ENCODE measurements around the gene FBXO38. TPM values are rescaled to one million over a fixed set of nuclear protein-coding genes. Genes with fewer than 3 reads are reported as not detected.

FBXO38 gene
- total and polyA plus RNA-seq, 7 donors: 13.3 to 42.7 (median 31.4) TPM

- TF ChIP-seq, protein P1, sequence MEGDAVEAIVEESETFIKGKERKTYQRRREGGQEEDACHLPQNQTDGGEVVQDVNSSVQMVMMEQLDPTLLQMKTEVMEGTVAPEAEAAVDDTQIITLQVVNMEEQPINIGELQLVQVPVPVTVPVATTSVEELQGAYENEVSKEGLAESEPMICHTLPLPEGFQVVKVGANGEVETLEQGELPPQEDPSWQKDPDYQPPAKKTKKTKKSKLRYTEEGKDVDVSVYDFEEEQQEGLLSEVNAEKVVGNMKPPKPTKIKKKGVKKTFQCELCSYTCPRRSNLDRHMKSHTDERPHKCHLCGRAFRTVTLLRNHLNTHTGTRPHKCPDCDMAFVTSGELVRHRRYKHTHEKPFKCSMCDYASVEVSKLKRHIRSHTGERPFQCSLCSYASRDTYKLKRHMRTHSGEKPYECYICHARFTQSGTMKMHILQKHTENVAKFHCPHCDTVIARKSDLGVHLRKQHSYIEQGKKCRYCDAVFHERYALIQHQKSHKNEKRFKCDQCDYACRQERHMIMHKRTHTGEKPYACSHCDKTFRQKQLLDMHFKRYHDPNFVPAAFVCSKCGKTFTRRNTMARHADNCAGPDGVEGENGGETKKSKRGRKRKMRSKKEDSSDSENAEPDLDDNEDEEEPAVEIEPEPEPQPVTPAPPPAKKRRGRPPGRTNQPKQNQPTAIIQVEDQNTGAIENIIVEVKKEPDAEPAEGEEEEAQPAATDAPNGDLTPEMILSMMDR (IDR thresholded peaks at IDR 0.05): no peak
- peaks cover 5% of the 10 kb centered on the region for H3K4me1 ChIP-seq
These were observed 7.7 kb downstream of the FBXO38 start for GRCh38 chr5:148391422-148391821.

DNA sequence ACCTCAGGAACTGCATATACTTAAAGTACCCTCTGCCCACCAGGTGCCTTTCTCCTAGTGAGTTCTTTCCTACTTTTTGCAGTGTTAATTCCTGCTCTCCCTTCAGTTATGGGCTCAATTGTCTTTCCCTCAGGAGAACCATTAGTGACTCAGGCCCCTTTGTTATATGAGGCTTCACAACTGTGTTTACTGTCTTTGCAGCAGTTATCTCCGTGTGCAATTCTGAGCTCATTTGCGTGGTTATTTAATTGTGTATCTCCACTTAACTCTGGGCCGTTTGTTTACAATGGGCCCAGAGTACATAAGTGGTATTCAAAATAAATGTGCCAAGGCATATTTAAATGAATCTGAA lies 9.6 kb downstream of the FBXO38 start:
- 59 to 64% (median 61%) methylated on average over 3 of the region's 3 CpGs for WGBS, 3 donors
- TF ChIP-seq, protein P1 (IDR thresholded peaks at IDR 0.05): no peak
- no peak for DNase-seq

More at GRCh38 chr5:148391422-148391821, 7.7 kb downstream of the FBXO38 start:
- DNase-seq (no peak), ATAC-seq (no peak)
- Histone ChIP-seq H3K27ac (no peak overlapping the region), H3K36me3 (ENCODE audit: insufficient read depth in 1 of 2, low read depth in 1 of 2) (peaks cover 3 to 24% of the 10 kb centered on the region in 2 donors), H3K4me3 (no peak overlapping the region), H3K27me3 (ENCODE audit: insufficient read depth in 3 of 3, low read length in 2 of 3) (no peaks in the 10 kb centered on the region), H3K9me3 (no peaks in the 10 kb centered on the region)
- 59 to 81% (median 62%) methylated on average over 1 of the region's 1 CpG for WGBS, 3 donors
- intact Hi-C loops (cut with DNase I): no loop called here

GRCh38 chr5:148394587-148395019 lies 10.8 kb downstream of the FBXO38 start:
- Histone ChIP-seq H3K9me3 (no peaks in the 10 kb centered on the region), H3K27me3 (ENCODE audit: insufficient read depth in 3 of 3, low read length in 2 of 3) (no peaks in the 10 kb centered on the region), H3K4me1 (no peaks in the 10 kb centered on the region), H3K4me3 (no peak overlapping the region), H3K36me3 (ENCODE audit: insufficient read depth in 1 of 2, low read depth in 1 of 2) (peaks cover 0 to 41% of the 10 kb centered on the region in 2 donors), H3K27ac (no peak overlapping the region)
- ATAC-seq: no peak
- TF ChIP-seq, protein P1 (IDR thresholded peaks at IDR 0.05): no peak
- WGBS, 3 donors: 62 to 72% (median 65%) methylated on average over 3 of the region's 3 CpGs
- no peak for DNase-seq
- intact Hi-C loops (cut with DNase I): no loop called here

More for the DNA sequence above, 9.6 kb downstream of the FBXO38 start:
- Histone ChIP-seq H3K27me3 (ENCODE audit: insufficient read depth in 3 of 3, low read length in 2 of 3) (no peaks in the 10 kb centered on the region), H3K36me3 (ENCODE audit: insufficient read depth in 1 of 2, low read depth in 1 of 2) (peaks cover 0 to 32% of the 10 kb centered on the region in 2 donors), H3K4me1 (no peaks in the 10 kb centered on the region), H3K4me3 (no peak overlapping the region), H3K27ac (no peak overlapping the region), H3K9me3 (no peaks in the 10 kb centered on the region)
- ATAC-seq: no peak
- intact Hi-C loops (cut with DNase I): no loop called here

DNA sequence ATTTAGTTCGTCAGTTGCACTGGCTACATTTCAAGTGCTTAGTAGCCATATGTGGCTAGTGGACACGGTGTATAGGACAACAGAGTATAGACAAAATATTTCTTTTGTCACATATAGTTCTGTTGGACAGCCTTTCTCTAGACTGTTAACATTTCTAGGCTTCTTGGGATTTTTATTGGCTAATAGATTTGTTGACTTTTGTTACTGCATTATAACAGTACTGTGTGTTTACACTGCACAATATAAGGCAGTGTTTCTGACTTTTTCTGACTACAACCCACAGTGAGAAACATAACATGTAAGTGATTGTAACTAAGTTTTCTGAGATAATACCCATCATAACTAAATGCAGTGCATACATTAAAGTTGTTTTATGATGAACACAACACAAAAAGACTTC lies 11.3 kb downstream of the FBXO38 start:
- Histone ChIP-seq H3K4me1 (no peaks in the 10 kb centered on the region), H3K9me3 (no peaks in the 10 kb centered on the region), H3K27me3 (ENCODE audit: insufficient read depth in 3 of 3, low read length in 2 of 3) (no peaks in the 10 kb centered on the region), H3K27ac (no peak overlapping the region), H3K36me3 (ENCODE audit: insufficient read depth in 1 of 2, low read depth in 1 of 2) (peaks cover 2 to 45% of the 10 kb centered on the region in 2 donors), H3K4me3 (no peak overlapping the region)
- WGBS, 3 donors: 91 to 95% (median 92%) methylated on average over 2 of the region's 2 CpGs
- TF ChIP-seq, protein P1 (IDR thresholded peaks at IDR 0.05): no peak
- intact Hi-C loops (cut with DNase I): no loop called here
- ATAC-seq (no peak), DNase-seq (no peak)

- H3K27ac ChIP-seq: no peak overlapping the region
- H3K36me3 ChIP-seq (ENCODE audit: insufficient read depth in 1 of 2, low read depth in 1 of 2): peaks cover 4 to 75% of the 10 kb centered on the region in 2 donors
- DNase-seq: no peak
- intact Hi-C loops (cut with DNase I): no loop called here
- H3K4me1 ChIP-seq: no peaks in the 10 kb centered on the region
- H3K9me3 ChIP-seq: no peaks in the 10 kb centered on the region
- WGBS, 3 donors: 92 to 96% (median 94%) methylated on average over 3 of the region's 3 CpGs
- TF ChIP-seq, protein P1 (IDR thresholded peaks at IDR 0.05): no peak
- H3K4me3 ChIP-seq: no peak overlapping the region
- no peak for ATAC-seq
- H3K27me3 ChIP-seq (ENCODE audit: insufficient read depth in 3 of 3, low read length in 2 of 3): no peaks in the 10 kb centered on the region
These were observed 14.3 kb downstream of the FBXO38 start for GRCh38 chr5:148397968-148398595.

All from psoas muscle (tissue), 8 donors.